CD4-positive, alpha-beta T cell treated with Interleukin-21 for 1 hour (primary cell): ENCODE measurements around the gene SLC25A36.

ENCODE experiments used
- DNase-seq: peaks from one replicate; pipeline ENCODE4 v3.0.0-alpha.2; 2020

SLC25A36 gene

GRCh38 chr3:140941434-140942220 is at the start of gene SLC25A36:
Gene SLC25A36 (plus strand): TSS chr3:140941836. CDS start chr3:140942055, 219 bp downstream.
- DNase-seq, result peak; percentile 95

GRCh38 chr3:140896997-140897396 is 44.6 kb upstream of the SLC25A36 start:
- no peak for DNase-seq

- peak; percentile 53 for DNase-seq
Measured at GRCh38 chr3:140898340-140899180, 43.1 kb upstream of the SLC25A36 start.

- no peak for DNase-seq
Measured at GRCh38 chr3:140899363-140899762, 42.3 kb upstream of the SLC25A36 start.

- no peak for DNase-seq
Measured at GRCh38 chr3:140902791-140903190, 38.8 kb upstream of the SLC25A36 start.

GRCh38 chr3:140903196-140903595 is 38.4 kb upstream of the SLC25A36 start:
- no peak for DNase-seq

GRCh38 chr3:140904521-140904920 is 37.1 kb upstream of the SLC25A36 start:
- DNase-seq, result no peak

- DNase-seq, result no peak
Measured at GRCh38 chr3:140905559-140905958, 36.1 kb upstream of the SLC25A36 start.

- no peak for DNase-seq
Measured at GRCh38 chr3:140906785-140907184, 34.9 kb upstream of the SLC25A36 start.

GRCh38 chr3:140910860-140911259 is 30.8 kb upstream of the SLC25A36 start:
- DNase-seq, result no peak

GRCh38 chr3:140911822-140912221 is 29.8 kb upstream of the SLC25A36 start:
- DNase-seq, result no peak

- DNase-seq, result no peak
Measured at GRCh38 chr3:140913728-140914127, 27.9 kb upstream of the SLC25A36 start.

- DNase-seq, result no peak
Measured at GRCh38 chr3:140914384-140914945, 27.2 kb upstream of the SLC25A36 start.

- no peak for DNase-seq
Measured at GRCh38 chr3:140916603-140917002, 25.0 kb upstream of the SLC25A36 start.

GRCh38 chr3:140917772-140918171 is 23.9 kb upstream of the SLC25A36 start:
- DNase-seq, result no peak

- no peak for DNase-seq
Measured at GRCh38 chr3:140920029-140920428, 21.6 kb upstream of the SLC25A36 start.

GRCh38 chr3:140922634-140923033 is 19.0 kb upstream of the SLC25A36 start:
- DNase-seq, result peak; percentile 8

GRCh38 chr3:140924097-140924873 is 17.4 kb upstream of the SLC25A36 start:
- no peak for DNase-seq

GRCh38 chr3:140927279-140928069 is 14.2 kb upstream of the SLC25A36 start:
- DNase-seq, result no peak

GRCh38 chr3:140929446-140929845 is 12.2 kb upstream of the SLC25A36 start:
- no peak for DNase-seq

- no peak for DNase-seq
Measured at GRCh38 chr3:140931016-140931454, 10.6 kb upstream of the SLC25A36 start.

- DNase-seq, result no peak
Measured at GRCh38 chr3:140931801-140932200, 9.8 kb upstream of the SLC25A36 start.
